HG03558 (cell line): ENCODE results near the gene FNDC11.
"Not testable (repeated sequence)": the region's sequence is repeated elsewhere in the genome, so short reads cannot be mapped to it uniquely, and the experiment has no call there.

Source experiments
- ATAC-seq: cut with Tn5 transposase; IDR thresholded peaks from one replicate; pipeline ENCODE4 v1.9.1; 2021; ENCODE audit warnings: moderate number of reproducible peaks; ENCODE audit not compliant: unreplicated experiment; ENCODE audit errors: extremely low read depth

Gene FNDC11

GRCh38 chr20:63595416-63596127 is 41.6 kb downstream of the FNDC11 start:
- ATAC-seq = no peak

GRCh38 chr20:63596423-63596822 is 42.5 kb downstream of the FNDC11 start:
- ATAC-seq = no peak

GRCh38 chr20:63597651-63598478 is 43.9 kb downstream of the FNDC11 start:
- no peak for ATAC-seq

- no peak for ATAC-seq
These were observed 44.8 kb downstream of the FNDC11 start for GRCh38 chr20:63598479-63599395.

- ATAC-seq = no peak
These were observed 45.6 kb downstream of the FNDC11 start for GRCh38 chr20:63599396-63600050.

GRCh38 chr20:63601679-63602078 is 47.7 kb downstream of the FNDC11 start:
- ATAC-seq = not testable (repeated sequence)

GRCh38 chr20:63602321-63602720 is 48.4 kb downstream of the FNDC11 start:
- no peak for ATAC-seq
